LNCAP (cell line): ENCODE measurements around the gene DNLZ.

ENCODE experiments used
- CTCF ChIP-seq: fragments of 450-650 bp; IDR thresholded peaks from 2 replicates; pipeline ENCODE4 v1.5.1; 2017; ENCODE audit warnings: mild to moderate bottlenecking

The DNLZ gene

DNA sequence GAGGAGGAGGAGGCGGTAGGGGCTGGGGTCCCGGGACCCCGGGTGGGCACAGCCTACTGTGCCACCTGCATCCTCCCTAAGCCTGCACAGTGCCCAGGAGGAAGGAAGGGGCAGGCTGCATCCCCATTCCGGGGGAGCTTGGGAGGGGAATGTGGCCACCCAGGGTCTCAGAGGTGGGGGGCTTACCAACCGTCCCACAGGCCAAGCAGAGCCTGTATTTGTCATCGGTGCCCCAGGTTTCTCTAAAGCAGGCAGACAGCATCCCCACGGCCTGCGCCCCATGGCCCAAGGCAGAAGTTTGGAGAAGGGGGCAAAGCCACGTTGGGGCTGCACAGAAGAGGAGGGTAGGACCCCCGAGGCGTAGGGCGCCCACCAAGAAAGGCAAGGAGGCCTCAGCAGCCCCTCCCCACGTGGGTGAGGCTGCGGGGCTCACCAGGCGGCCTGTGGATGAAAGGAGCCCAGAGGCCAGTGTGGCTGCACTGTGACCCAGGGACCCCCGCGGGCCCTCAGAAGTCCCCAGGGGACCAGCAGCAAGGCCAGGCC, 36.7 kb downstream of the DNLZ start:
- TF ChIP-seq CTCF: no peak

GRCh38 chr9:136326061-136326760, 37.3 kb downstream of the DNLZ start:
- no peak for TF ChIP-seq CTCF

DNA sequence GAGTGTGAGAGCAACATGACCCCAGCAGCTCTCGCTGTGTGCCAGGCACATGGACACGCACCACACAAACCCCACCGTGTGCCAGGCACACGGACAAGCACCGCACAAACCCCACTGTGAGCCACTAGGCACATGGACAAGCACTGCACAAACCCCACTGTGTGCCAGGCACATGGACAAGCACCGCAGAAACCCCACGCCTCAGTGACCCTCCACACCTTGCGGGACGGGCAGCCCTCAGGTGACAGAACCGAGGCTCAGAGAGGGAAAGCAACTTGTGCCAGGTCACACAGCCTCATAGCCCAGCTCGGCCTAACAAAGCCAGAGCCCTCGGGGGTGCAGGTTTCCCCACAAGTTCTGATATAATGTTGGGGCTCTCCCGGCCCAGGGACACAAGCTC, 38.2 kb downstream of the DNLZ start:
- no peak for TF ChIP-seq CTCF

DNA sequence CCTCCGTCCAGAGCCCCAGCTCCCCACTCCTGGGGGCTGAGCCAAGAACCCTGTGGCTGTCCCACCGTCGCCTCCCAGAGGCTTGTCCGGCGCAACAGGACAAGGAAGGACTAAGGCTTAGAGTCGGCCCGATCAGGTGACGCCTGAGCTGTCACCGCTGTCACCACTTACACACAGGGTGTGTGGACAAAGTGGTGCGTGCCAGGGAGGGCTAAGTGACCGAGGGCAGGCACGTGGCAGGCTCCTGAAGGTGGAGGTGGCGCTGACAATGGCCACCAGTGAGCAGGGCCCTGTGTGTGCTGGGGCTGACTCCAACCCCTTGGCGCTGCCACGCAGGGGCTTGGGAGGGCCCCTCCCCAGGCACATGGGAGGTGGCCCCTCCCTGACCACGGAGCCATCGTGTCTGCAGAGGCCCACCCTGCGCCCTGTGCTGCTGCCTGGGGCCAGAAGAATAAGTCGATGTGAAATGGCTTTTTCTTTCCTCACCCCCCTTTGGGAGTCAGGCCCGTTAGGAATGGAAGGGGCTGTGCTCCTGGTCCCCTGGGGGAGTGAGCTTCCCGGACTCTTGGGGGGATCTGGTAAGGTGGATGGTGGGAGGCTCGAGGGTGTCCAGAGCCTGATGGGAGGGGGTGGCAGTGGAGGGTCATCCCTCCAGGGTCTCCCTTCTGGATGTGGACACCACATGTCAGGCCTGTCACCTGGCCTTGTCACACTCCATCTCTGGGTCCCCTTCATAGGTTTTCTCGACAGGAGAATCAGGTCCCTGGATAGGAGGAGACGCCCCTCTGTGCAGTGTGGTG, 38.8 kb downstream of the DNLZ start:
- no peak for TF ChIP-seq CTCF

- no peak for TF ChIP-seq CTCF
These were observed 40.2 kb downstream of the DNLZ start for GRCh38 chr9:136323371-136323789.

DNA sequence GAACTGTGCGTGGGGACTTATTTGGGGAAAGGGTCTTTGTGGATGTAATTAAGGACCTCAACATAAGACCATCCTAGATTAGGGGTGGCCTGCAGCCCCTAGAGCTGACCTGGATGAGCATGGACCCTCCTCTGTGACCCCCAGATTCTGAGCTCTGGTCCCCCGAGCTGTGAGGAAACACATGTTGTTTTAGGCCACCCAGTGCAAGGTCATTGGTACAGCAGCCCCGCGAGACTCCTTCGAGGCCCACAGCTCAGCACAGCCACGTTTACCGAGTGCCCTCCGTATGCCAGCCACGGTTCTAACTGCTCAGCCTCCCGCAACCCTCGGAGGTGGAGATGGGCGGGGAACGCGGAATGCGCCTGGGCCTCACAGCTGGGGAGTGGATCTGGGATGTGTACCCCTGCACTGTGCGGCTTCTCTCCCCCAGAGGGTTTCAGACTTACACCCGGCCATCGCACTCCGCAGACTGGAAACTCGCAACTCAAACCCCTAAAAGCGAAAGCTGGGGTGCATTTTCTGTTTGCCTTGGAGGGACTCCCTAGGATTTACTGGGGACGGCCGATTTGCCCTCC, 40.7 kb downstream of the DNLZ start:
- TF ChIP-seq CTCF: no peak

DNA sequence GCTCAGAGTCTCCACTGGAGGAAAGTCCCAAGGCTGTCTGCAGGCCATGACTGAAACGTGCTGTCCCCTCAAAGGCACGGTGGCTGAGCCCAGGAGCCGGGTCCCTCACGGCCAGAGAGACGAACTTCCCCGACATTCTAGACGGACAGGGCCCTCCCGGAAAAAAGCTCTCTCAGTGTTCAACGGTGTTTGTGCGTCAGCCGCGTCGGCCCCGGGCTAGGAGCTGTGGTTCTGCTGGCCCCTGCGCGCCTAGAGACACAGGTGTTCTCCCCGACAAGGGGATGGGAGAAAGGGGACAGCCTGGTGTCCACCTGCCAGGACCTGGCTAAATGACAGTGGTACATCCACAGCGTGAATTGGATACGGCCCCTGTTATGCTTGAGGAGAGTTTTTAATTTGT, 42.0 kb downstream of the DNLZ start:
- no peak for TF ChIP-seq CTCF
